Endodermal cell (in vitro differentiated cells): ENCODE measurements around the gene INTS11. TPM values are rescaled to one million over a fixed set of nuclear protein-coding genes. Genes with fewer than 3 reads are reported as not detected.

Experiments
- DNase-seq: peaks from one replicate; pipeline ENCODE4 v3.0.0-alpha.2; 2017
- H3K27ac ChIP-seq: 2 replicates; pipeline ENCODE4 v1.5.1; 2013; ENCODE audit warnings: mild to moderate bottlenecking, low read depth, low read length, moderate library complexity
- H3K27me3 ChIP-seq: 2 replicates; pipeline ENCODE4 v1.6.1; 2013; ENCODE audit warnings: mild to moderate bottlenecking, low read length, moderate library complexity; ENCODE audit not compliant: insufficient read depth, control insufficient read depth, poor library complexity, severe bottlenecking
- H3K36me3 ChIP-seq: 2 replicates; pipeline ENCODE4 v1.7.0; 2013; ENCODE audit warnings: mild to moderate bottlenecking, low read length, moderate library complexity; ENCODE audit not compliant: control insufficient read depth, insufficient read depth
- H3K4me1 ChIP-seq: one replicate; pipeline ENCODE4 v1.7.0; 2013; ENCODE audit warnings: low read length; ENCODE audit not compliant: control insufficient read depth, insufficient read depth
- H3K4me3 ChIP-seq: 2 replicates; pipeline ENCODE4 v1.5.1; 2013; ENCODE audit warnings: mild to moderate bottlenecking, low read length, moderate library complexity
- H3K9ac ChIP-seq: 2 replicates; pipeline ENCODE4 v1.6.1; 2013; ENCODE audit warnings: mild to moderate bottlenecking, low read length, moderate library complexity; ENCODE audit not compliant: poor library complexity, severe bottlenecking; ENCODE audit errors: extremely low read depth
- H3K9me3 ChIP-seq: 2 replicates; pipeline ENCODE4 v1.6.1; 2013; ENCODE audit warnings: mild to moderate bottlenecking, low read length, moderate library complexity; ENCODE audit not compliant: control insufficient read depth
- H3K27ac Mint-ChIP-seq: 2 replicates; pipeline ENCODE4 v1.8.0; 2020; ENCODE audit warnings: mixed read lengths
- H3K27me3 Mint-ChIP-seq: 2 replicates; pipeline ENCODE4 v1.8.0; 2021; ENCODE audit warnings: mild to moderate bottlenecking, mixed read lengths; ENCODE audit not compliant: insufficient read depth
- H3K36me3 Mint-ChIP-seq: 2 replicates; pipeline ENCODE4 v1.8.0; 2020; ENCODE audit warnings: low read depth, mixed read lengths
- H3K4me1 Mint-ChIP-seq: 2 replicates; pipeline ENCODE4 v1.8.0; 2020; ENCODE audit warnings: mixed read lengths
- H3K4me3 Mint-ChIP-seq: 2 replicates; pipeline ENCODE4 v1.8.0; 2020; ENCODE audit warnings: mild to moderate bottlenecking, moderate library complexity, mixed read lengths
- H3K9me3 Mint-ChIP-seq: 2 replicates; pipeline ENCODE4 v1.8.0; 2020; ENCODE audit warnings: mild to moderate bottlenecking, mixed read lengths
- WGBS, 2 experiments: methylation state at CpG; one replicate each; pipeline versions ENCODE4 v1.1.5 to v1.1.7; 2013; ENCODE audit warnings: missing lambda C conversion rate in 2 of 2, mixed read lengths in 1 of 2; ENCODE audit not compliant: insufficient coverage in 1 of 2, insufficient read length in 1 of 2; 5-methylcytosine and 5-hydroxymethylcytosine counted together
- total RNA-seq, 2 donors: library from RNA; stranded (reverse); fragmentation: NEBNext Ultra II Directional in 1 of 2; extraction: Animal tissue kit (Norgen Biotek cat#: 25700) in 1 of 2; gene quantifications; 2 replicates in 1 of 2; 3 replicates in 1 of 2; pipeline ENCODE4 v1.2.1, GENCODE V29; 2021
- TF ChIP-seq, protein P1 (sequence below): fragments of 200-600 bp; sonication (generic); conservative IDR thresholded peaks from 2 replicates; pipeline ENCODE4 v1.5.0; 2021; ENCODE audit warnings: antibody characterized with exemption, mild to moderate bottlenecking

Gene INTS11
- total RNA-seq, 2 donors from 2014 or later = 146 to 153 TPM

- TF ChIP-seq, protein P1, sequence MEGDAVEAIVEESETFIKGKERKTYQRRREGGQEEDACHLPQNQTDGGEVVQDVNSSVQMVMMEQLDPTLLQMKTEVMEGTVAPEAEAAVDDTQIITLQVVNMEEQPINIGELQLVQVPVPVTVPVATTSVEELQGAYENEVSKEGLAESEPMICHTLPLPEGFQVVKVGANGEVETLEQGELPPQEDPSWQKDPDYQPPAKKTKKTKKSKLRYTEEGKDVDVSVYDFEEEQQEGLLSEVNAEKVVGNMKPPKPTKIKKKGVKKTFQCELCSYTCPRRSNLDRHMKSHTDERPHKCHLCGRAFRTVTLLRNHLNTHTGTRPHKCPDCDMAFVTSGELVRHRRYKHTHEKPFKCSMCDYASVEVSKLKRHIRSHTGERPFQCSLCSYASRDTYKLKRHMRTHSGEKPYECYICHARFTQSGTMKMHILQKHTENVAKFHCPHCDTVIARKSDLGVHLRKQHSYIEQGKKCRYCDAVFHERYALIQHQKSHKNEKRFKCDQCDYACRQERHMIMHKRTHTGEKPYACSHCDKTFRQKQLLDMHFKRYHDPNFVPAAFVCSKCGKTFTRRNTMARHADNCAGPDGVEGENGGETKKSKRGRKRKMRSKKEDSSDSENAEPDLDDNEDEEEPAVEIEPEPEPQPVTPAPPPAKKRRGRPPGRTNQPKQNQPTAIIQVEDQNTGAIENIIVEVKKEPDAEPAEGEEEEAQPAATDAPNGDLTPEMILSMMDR = no peak
- Mint-ChIP-seq H3K4me1 (no peaks in the 10 kb centered on the region), H3K27ac (no peak overlapping the region), H3K36me3 (peaks cover 22% of the 10 kb centered on the region), H3K27me3 (no peaks in the 10 kb centered on the region), H3K9me3 (no peaks in the 10 kb centered on the region), H3K4me3 (no peak overlapping the region)
- Histone ChIP-seq H3K36me3 (peaks cover 19% of the 10 kb centered on the region), H3K4me1 (no peaks in the 10 kb centered on the region), H3K9ac (no peak overlapping the region), H3K27me3 (no peaks in the 10 kb centered on the region), H3K27ac (no peak overlapping the region), H3K9me3 (no peaks in the 10 kb centered on the region), H3K4me3 (no peak overlapping the region)
- 96 to 97% methylated on average over 15 to 23 of the region's 23 CpGs for WGBS, 2 experiments
- DNase-seq = no peak
Observed at GRCh38 chr1:1340185-1340584, 15.7 kb upstream of the INTS11 start.

DNA sequence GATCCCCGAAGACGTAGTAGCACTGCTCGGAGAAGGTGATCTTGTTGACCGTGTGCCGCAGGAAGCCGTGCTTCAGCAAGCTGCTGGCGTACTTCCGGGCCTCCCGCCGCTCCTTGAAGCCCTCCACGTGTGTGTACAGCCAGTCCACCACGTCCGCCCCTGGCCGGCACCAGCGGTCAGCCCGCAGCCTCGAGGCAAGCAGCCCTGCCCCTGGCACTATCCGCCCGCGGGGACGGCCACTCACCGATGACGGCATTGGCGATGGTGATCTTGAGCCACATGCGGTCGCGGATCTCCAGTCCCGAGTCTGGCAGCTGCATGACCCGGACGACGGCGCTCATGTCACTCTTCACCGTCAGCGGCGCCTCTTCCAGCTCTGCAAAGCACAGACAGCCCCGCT lies 13.8 kb upstream of the INTS11 start:
- no peaks in the 10 kb centered on the region for H3K4me1 Mint-ChIP-seq
- 94 to 96% methylated on average over 34 to 36 of the region's 36 CpGs for WGBS, 2 experiments
- TF ChIP-seq, protein P1 = no peak

GRCh38 chr1:1337793-1338147 lies 13.3 kb upstream of the INTS11 start:
- TF ChIP-seq, protein P1 = no peak
- peak; percentile 91 for DNase-seq
- no peaks in the 10 kb centered on the region for H3K27me3 ChIP-seq
- H3K4me3 ChIP-seq = no peak overlapping the region
- H3K27ac ChIP-seq = no peak overlapping the region
- no peaks in the 10 kb centered on the region for H3K4me1 ChIP-seq
- no peak overlapping the region for H3K9ac ChIP-seq
- H3K36me3 ChIP-seq = peaks cover 19% of the 10 kb centered on the region
- 81 to 84% methylated on average over 5 to 16 of the region's 18 CpGs for WGBS, 2 experiments
- Mint-ChIP-seq H3K4me3 (no peak overlapping the region), H3K27ac (no peak overlapping the region), H3K36me3 (peaks cover 24% of the 10 kb centered on the region), H3K4me1 (no peaks in the 10 kb centered on the region), H3K9me3 (no peaks in the 10 kb centered on the region), H3K27me3 (no peaks in the 10 kb centered on the region)
- no peaks in the 10 kb centered on the region for H3K9me3 ChIP-seq

More for the DNA sequence above, 13.8 kb upstream of the INTS11 start:
- Histone ChIP-seq H3K36me3 (peaks cover 19% of the 10 kb centered on the region), H3K9ac (no peak overlapping the region), H3K4me1 (no peaks in the 10 kb centered on the region), H3K27me3 (no peaks in the 10 kb centered on the region), H3K9me3 (no peaks in the 10 kb centered on the region), H3K27ac (no peak overlapping the region), H3K4me3 (no peak overlapping the region)
- no peaks in the 10 kb centered on the region for H3K27me3 Mint-ChIP-seq
- no peak overlapping the region for H3K4me3 Mint-ChIP-seq
- H3K27ac Mint-ChIP-seq = no peak overlapping the region
- H3K36me3 Mint-ChIP-seq = peaks cover 24% of the 10 kb centered on the region
- no peaks in the 10 kb centered on the region for H3K9me3 Mint-ChIP-seq
- no peak for DNase-seq
